ENCODE results near the gene FILIP1. TPM values are rescaled to one million over a fixed set of nuclear protein-coding genes. Genes with fewer than 3 reads are reported as not detected.

FILIP1 gene
- polyA plus RNA-seq (2012; ENCODE audit: insufficient read length, low read depth): 0.19 TPM

DNA sequence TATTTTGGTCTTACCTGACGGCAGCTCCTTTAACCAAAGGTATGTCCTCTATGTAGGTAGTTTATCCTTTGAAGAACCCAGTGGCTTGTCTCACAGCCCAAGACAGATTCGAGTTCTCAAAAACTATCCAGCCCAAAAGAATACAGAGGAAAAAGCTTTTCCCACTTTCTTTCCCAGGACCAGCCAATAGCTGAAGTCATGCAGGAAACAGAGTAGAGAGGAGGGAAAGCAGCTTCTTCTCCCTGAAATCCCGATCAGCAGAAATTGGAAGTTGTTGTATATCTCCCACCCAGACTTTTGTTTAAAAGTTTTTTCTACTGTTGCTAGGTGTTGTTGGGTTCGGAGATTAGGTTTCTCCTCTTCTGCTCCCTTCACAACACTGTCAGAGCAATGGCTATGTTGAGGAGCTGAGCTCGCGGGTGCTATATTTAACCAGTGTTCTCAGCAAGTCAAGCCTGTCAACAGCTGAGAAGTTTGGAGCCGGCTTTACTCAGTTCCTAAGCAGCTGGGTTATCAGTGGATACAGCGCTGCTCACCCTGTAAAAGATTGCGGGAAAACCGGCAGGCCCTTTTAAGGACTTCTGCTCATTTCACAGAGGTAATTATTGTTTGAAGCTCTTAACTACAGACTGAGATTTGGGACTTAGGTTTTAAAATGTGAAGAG lies at the start of gene FILIP1:
TSS of gene FILIP1 (minus strand) at position 401 of the 665 bp plus-strand sequence. CDS start 78,828 bp downstream, outside the sequence.
- TF ChIP-seq FOXP2 (optimal IDR thresholded peaks at IDR 0.05; ENCODE audit: borderline replicate concordance, extremely low read depth, extremely low read length, insufficient read depth): no peak
- TF ChIP-seq TAF1 (IDR thresholded peaks at IDR 0.05; ENCODE audit: borderline replicate concordance, insufficient read depth, low read length): no peak
- no peak; the same call in 1 of the 2 replicates for TF ChIP-seq SIN3A (IDR thresholded peaks at IDR 0.05; ENCODE audit: borderline replicate concordance, insufficient read depth, low read length)
- no peak for TF ChIP-seq POLR2AphosphoS5 (IDR thresholded peaks at IDR 0.05; ENCODE audit: low read depth, low read length)
- TF ChIP-seq, protein P1, sequence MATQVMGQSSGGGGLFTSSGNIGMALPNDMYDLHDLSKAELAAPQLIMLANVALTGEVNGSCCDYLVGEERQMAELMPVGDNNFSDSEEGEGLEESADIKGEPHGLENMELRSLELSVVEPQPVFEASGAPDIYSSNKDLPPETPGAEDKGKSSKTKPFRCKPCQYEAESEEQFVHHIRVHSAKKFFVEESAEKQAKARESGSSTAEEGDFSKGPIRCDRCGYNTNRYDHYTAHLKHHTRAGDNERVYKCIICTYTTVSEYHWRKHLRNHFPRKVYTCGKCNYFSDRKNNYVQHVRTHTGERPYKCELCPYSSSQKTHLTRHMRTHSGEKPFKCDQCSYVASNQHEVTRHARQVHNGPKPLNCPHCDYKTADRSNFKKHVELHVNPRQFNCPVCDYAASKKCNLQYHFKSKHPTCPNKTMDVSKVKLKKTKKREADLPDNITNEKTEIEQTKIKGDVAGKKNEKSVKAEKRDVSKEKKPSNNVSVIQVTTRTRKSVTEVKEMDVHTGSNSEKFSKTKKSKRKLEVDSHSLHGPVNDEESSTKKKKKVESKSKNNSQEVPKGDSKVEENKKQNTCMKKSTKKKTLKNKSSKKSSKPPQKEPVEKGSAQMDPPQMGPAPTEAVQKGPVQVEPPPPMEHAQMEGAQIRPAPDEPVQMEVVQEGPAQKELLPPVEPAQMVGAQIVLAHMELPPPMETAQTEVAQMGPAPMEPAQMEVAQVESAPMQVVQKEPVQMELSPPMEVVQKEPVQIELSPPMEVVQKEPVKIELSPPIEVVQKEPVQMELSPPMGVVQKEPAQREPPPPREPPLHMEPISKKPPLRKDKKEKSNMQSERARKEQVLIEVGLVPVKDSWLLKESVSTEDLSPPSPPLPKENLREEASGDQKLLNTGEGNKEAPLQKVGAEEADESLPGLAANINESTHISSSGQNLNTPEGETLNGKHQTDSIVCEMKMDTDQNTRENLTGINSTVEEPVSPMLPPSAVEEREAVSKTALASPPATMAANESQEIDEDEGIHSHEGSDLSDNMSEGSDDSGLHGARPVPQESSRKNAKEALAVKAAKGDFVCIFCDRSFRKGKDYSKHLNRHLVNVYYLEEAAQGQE (IDR thresholded peaks at IDR 0.05; ENCODE audit: insufficient read depth in 1 of 2, low read depth in 2 of 2, low read length in 2 of 2): no peak

- no peak for TF ChIP-seq TAF1 (IDR thresholded peaks at IDR 0.05; ENCODE audit: borderline replicate concordance, insufficient read depth, low read length)
- no peak for TF ChIP-seq POLR2AphosphoS5 (IDR thresholded peaks at IDR 0.05; ENCODE audit: low read depth, low read length)
- TF ChIP-seq SIN3A (IDR thresholded peaks at IDR 0.05; ENCODE audit: borderline replicate concordance, insufficient read depth, low read length): no peak
- no peak for TF ChIP-seq FOXP2 (optimal IDR thresholded peaks at IDR 0.05; ENCODE audit: borderline replicate concordance, extremely low read depth, extremely low read length, insufficient read depth)
- TF ChIP-seq, protein P1 (IDR thresholded peaks at IDR 0.05; ENCODE audit: insufficient read depth in 1 of 2, low read depth in 2 of 2, low read length in 2 of 2): no peak
These were observed 49.7 kb upstream of the FILIP1 start for GRCh38 chr6:75543311-75543710.

DNA sequence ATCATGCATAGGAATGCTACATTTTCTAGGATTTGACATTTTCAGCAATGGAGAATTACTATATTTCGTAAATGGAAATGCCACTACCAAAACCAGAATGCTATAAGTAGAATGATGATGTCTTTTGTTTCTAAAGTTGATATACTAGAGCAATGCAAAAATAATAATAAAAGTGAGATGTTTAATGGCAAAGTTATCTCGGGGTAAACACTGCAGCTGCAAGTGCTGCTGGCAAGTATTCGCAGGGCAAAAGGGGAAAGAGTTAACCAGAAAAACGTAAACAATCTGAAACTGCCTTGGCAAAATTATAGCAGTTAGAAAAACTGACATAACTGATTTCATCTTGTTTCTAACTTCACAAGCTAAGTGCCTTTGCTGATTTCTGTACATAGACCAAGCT lies 45.5 kb upstream of the FILIP1 start:
- TF ChIP-seq SIN3A (IDR thresholded peaks at IDR 0.05; ENCODE audit: borderline replicate concordance, insufficient read depth, low read length) (no peak), TAF1 (IDR thresholded peaks at IDR 0.05; ENCODE audit: borderline replicate concordance, insufficient read depth, low read length) (no peak), POLR2AphosphoS5 (IDR thresholded peaks at IDR 0.05; ENCODE audit: low read depth, low read length) (no peak), FOXP2 (optimal IDR thresholded peaks at IDR 0.05; ENCODE audit: borderline replicate concordance, extremely low read depth, extremely low read length, insufficient read depth) (no peak)
- TF ChIP-seq, protein P1 (IDR thresholded peaks at IDR 0.05; ENCODE audit: insufficient read depth in 1 of 2, low read depth in 2 of 2, low read length in 2 of 2): no peak

DNA sequence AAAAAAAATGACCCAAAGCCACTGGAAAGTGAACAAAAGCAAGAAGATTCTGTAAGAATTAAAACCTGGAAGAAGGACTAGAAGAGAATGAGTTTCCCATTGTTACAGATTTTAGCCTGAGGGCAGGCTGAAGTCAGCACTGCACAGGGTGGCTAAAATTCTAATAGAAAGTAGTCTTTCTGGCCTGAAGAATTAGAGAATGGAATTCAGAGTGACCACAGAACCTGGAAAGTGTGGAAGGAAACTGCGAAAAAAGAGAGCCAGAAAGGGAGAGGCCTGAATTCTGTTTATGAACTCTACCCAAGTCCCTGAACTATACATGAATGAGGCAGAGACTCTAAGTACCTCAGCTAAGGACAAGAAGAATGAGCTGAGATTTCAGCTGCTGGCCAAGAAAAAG lies 38.9 kb upstream of the FILIP1 start:
- TF ChIP-seq TAF1 (IDR thresholded peaks at IDR 0.05; ENCODE audit: borderline replicate concordance, insufficient read depth, low read length) (no peak), FOXP2 (optimal IDR thresholded peaks at IDR 0.05; ENCODE audit: borderline replicate concordance, extremely low read depth, extremely low read length, insufficient read depth) (no peak), SIN3A (IDR thresholded peaks at IDR 0.05; ENCODE audit: borderline replicate concordance, insufficient read depth, low read length) (no peak), POLR2AphosphoS5 (IDR thresholded peaks at IDR 0.05; ENCODE audit: low read depth, low read length) (no peak)
- TF ChIP-seq, protein P1 (IDR thresholded peaks at IDR 0.05; ENCODE audit: insufficient read depth in 1 of 2, low read depth in 2 of 2, low read length in 2 of 2): no peak

Data from PFSK-1 (cell line).